22Rv1 (cell line): ENCODE data around the gene SIDT1.
"Not testable (repeated sequence)": the region's sequence is repeated elsewhere in the genome, so short reads cannot be mapped to it uniquely, and the experiment has no call there.

Experiments
- H3K27ac ChIP-seq: fragments of 450-650 bp; 2 replicates; pipeline ENCODE4 v1.5.1; 2017
- CTCF ChIP-seq: fragments of 450-650 bp; IDR thresholded peaks from 2 replicates; pipeline ENCODE4 v1.5.1; 2017; ENCODE audit warnings: mild to moderate bottlenecking
- ZFX ChIP-seq: fragments of 450-650 bp; IDR thresholded peaks from 2 replicates; pipeline ENCODE4 v1.6.1; 2017; ENCODE audit warnings: antibody characterized with exemption, borderline replicate concordance

The SIDT1 gene

GRCh38 chr3:113630956-113631542 is 98.7 kb downstream of the SIDT1 start:
- TF ChIP-seq CTCF (no peak), ZFX (no peak)
- no peak overlapping the region for H3K27ac ChIP-seq

GRCh38 chr3:113631573-113631972 is 99.2 kb downstream of the SIDT1 start:
- no peak for TF ChIP-seq ZFX
- no peak for TF ChIP-seq CTCF
- no peak overlapping the region for H3K27ac ChIP-seq

- TF ChIP-seq CTCF = no peak
- TF ChIP-seq ZFX = no peak
- H3K27ac ChIP-seq = no peak overlapping the region
Measured at GRCh38 chr3:113634782-113635474, 102.6 kb downstream of the SIDT1 start.

- H3K27ac ChIP-seq = not testable (repeated sequence)
Measured at GRCh38 chr3:113636034-113636433, 103.7 kb downstream of the SIDT1 start.

GRCh38 chr3:113637756-113638155 is 105.4 kb downstream of the SIDT1 start:
- no peak overlapping the region for H3K27ac ChIP-seq
- TF ChIP-seq CTCF (no peak), ZFX (no peak)

- H3K27ac ChIP-seq = no peak overlapping the region
- TF ChIP-seq CTCF = no peak
- TF ChIP-seq ZFX = no peak
Measured at GRCh38 chr3:113638910-113639309, 106.6 kb downstream of the SIDT1 start.

GRCh38 chr3:113643583-113643982 is 111.2 kb downstream of the SIDT1 start:
- H3K27ac ChIP-seq = no peak overlapping the region
- TF ChIP-seq ZFX (no peak), CTCF (no peak)
